Endothelial cell of umbilical vein (primary cell): Measurements from ENCODE around the gene TUFT1.

Experiments
- CTCF ChIP-seq, 2 donors: IDR thresholded peaks; 1 replicate in 1 of 2; 2 replicates in 1 of 2; pipeline ENCODE4 v1.5.1; 2011; ENCODE audit warnings: low read length in 2 of 2, mild to moderate bottlenecking in 2 of 2, moderate library complexity in 2 of 2, control low read depth in 1 of 2, inconsistent platforms in 1 of 2, low read depth in 1 of 2; ENCODE audit not compliant: insufficient read depth in 1 of 2; ENCODE audit errors: extremely low read depth in 1 of 2
- POLR2A ChIP-seq: IDR thresholded peaks from 2 replicates; pipeline ENCODE4 v1.6.1; 2012; ENCODE audit warnings: low read depth, mild to moderate bottlenecking, control low read depth, low read length
- POLR2AphosphoS5 ChIP-seq: IDR thresholded peaks from 2 replicates; pipeline ENCODE4 v1.6.1; 2012; ENCODE audit warnings: low read depth, mild to moderate bottlenecking, control low read depth, low read length, moderate library complexity; ENCODE audit not compliant: insufficient read depth

GRCh38 chr1:151519667-151520066 lies 20.4 kb upstream of the TUFT1 start:
- TF ChIP-seq POLR2A (no peak), CTCF (IDR thresholded peaks at IDR 0.05; ENCODE audit: extremely low read depth in 1 of 2, insufficient read depth in 1 of 2, low read depth in 1 of 2, low read length in 2 of 2) (no peak), POLR2AphosphoS5 (no peak)
